GM21515 (cell line): ENCODE data around the gene FOXL1.

Experiments
- ATAC-seq: cut with Tn5 transposase; IDR thresholded peaks from one replicate; pipeline ENCODE4 v1.9.1; 2021; ENCODE audit not compliant: unreplicated experiment

FOXL1 gene

DNA sequence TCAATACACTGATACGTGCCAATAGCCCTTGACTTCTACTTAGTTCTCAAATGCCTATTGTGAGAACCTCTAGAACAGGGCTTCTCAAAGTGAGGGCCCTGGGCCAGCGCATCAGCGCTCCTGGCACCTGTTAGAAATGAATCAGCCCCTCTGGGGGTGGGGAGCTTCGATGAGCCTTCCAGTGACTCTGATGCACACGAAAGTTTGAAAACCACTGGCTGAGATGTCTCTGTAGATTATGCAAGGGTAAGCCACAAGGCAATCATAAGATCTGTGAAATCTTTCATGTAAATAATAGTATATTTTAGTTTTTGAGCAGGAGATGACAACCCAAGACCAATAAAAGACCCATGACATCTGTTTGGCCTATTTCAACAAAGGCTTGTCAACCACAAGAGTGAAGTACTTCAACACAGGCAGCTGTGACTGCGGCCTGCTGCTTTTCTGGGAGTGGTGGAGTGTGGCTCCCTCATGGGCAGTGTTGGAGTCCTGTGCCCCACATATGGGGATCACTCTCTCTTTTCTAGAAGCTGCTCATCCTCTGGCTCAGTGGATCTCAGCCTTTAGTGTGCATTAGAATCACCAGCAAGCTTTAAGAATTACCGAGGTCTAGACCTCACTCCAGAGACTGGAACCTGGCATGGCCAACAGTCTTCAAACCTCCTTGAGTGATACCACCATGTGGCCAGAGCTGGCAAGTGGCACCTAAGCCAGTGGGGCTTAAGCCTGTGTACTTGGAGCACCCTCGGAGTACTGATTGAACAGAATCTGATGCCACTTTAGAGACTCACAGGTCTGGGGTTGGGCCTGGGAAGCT is 29.1 kb upstream of the FOXL1 start:
- ATAC-seq = no peak

DNA sequence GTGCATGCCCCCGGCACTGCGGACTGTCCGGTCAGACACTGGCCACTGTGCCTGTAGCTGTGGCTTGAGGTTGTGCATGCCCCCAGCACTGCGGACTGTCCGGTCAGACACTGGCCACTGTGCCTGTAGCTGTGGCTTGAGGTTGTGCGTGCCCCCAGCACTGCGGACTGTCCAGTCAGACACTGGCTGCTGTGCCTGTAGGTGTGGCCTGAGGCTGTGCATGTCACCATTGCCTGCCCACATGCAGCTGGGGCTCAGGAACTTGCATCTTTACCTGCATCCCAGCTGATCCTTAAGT is 28.5 kb upstream of the FOXL1 start:
- no peak for ATAC-seq

DNA sequence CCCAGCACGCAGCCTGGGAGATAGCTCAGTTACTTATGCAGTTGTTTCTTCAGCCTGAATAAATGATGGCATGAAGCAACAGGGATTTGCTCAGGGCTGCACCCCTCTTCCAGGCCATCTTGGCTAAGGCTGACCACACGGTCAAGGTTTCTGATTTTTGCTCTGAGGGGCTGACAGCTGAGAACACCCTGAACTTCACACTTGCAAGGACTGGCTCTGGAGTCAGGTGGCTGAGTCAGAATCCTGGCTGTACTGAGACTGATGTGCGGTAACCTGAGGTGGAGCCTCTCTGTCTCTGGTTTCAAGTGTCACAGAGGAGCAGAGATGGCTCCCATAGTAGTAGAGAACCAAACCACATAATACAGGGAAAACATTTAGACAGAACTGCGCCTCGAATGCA is 28.1 kb upstream of the FOXL1 start:
- ATAC-seq = no peak

DNA sequence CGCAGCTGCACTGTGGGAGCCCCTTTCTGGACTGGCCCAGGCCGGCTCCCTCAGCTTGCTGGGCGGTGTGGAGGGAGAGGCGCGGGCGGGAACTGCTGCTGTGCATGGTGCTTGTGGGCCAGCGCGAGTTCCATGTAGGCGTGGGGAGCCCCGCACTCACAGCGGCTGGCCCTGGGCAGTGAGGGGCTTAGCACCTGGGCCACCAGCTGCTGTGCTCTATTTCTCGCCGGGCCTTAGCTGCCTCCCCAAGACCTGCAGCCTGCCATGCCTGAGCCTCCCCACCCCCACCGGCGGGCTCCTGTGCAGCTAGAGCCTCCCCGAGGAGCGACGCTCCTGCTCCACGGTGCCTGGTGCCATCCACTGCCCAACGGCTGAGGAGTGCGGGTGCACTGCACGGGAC is 25.0 kb upstream of the FOXL1 start:
- ATAC-seq = no peak

DNA sequence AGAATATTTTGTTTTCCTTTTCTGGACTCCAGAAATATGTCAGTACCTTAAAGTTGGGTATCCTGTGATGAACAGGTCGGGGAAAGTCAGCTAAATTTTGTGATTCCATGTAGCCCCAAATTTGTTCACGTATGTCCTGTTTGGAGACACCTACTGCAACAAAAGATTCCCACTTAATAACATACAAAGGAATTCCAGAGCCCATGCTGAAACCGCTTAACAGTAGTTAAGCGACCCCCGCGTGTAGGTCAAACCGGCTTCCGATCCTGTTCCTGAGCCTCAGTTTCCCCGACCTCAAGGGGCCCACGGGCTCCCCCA is 23.8 kb upstream of the FOXL1 start:
- no peak for ATAC-seq

DNA sequence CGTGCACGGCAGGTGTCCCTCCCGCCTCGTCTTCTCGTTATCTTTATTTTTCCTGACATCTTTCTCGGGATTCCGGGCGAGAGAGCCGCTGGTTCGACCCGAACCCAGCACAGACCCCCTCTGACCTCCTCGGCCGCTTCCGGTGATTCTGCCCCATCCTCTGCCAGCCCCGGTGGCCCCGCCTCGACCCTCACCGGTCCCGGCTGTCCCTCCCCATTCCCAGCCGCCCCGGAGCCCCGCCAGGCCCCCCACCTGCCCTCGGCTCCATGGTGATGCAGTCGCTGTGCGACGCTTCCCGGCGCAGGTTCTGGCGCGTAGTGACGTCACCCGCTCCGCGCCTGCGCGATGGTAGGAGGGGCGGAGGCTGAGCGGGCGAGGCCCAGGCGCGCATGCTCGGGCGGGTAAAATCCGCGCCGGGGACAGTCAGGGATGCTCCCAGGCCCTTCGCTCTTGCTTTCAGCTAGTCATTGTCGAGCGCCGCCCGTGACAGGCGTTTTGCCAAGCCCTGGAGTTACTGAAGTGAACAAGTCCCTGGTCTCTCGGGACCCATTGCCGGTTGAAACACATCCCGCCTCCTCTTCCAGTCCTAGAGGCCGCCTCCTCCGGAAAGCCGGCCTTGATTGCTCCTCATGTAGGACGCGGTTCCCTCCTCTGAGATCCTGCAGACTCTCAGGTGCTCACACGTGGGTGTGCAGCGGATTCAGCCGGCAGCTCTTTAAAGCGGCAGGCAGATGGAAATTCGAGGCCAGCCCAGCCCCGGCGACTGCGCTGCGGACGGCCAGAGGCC is 23.2 kb upstream of the FOXL1 start, which contains the start of gene MTHFSD:
TSS of gene MTHFSD (minus strand) at position 319 of the 787 bp plus-strand sequence. CDS start at position 268, 51 bp downstream.
- peak; percentile 76 for ATAC-seq

DNA sequence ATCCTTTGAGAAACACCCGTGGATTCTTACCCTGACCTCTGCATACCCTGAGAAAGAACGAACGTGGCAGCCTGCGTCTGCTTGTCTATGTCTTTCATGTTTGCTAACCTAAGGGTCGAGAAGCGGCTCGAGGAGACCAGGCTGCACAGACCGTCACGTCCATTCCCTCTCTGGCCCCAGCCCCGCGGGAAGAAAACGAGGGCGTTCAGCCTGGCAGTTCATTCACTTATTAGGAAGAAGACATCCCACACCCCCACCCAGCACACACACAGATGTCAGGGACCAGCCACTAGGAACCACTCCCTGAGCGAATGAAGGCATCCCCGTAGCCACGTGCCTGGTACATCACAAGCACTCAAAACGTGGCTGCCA is 22.7 kb upstream of the FOXL1 start:
- ATAC-seq = no peak

DNA sequence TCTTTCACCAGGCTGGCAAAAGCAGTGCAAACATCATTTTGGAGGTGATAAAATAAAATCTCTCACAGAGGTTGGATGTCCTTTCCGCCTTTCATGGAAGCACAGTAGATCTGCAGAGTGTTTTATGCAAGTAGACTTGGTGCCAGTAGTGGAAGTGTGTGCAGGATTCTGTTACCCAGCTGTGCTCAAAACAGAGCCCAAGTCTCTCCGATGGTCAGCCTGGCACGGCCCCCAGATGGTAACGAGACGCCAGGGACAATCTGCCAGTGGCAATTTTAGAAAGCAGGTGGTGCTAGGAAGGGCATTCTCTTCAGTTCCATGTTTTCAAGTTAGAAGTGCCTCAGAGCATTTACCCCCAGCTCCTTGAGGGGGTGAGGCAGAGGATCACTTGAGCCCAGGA is 21.8 kb upstream of the FOXL1 start:
- no peak for ATAC-seq

DNA sequence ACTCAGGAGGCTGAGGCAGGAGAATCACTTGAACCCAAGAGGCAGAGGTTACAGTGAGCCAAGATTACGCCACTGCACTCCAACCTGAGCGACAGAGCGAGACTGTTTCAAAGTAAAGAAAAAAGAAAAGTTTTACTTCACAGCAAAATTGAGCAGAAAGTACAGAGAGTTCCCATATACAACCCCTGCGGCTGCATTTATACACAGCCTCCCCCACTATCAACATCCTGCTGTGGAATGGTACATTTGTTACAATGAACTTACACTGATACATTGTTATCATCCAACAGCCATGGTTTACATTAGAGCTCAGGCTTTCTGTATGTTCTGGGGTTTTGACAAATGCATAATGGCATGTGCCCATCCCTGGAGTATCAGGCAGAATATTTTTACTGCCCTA is 20.8 kb upstream of the FOXL1 start:
- no peak for ATAC-seq

DNA sequence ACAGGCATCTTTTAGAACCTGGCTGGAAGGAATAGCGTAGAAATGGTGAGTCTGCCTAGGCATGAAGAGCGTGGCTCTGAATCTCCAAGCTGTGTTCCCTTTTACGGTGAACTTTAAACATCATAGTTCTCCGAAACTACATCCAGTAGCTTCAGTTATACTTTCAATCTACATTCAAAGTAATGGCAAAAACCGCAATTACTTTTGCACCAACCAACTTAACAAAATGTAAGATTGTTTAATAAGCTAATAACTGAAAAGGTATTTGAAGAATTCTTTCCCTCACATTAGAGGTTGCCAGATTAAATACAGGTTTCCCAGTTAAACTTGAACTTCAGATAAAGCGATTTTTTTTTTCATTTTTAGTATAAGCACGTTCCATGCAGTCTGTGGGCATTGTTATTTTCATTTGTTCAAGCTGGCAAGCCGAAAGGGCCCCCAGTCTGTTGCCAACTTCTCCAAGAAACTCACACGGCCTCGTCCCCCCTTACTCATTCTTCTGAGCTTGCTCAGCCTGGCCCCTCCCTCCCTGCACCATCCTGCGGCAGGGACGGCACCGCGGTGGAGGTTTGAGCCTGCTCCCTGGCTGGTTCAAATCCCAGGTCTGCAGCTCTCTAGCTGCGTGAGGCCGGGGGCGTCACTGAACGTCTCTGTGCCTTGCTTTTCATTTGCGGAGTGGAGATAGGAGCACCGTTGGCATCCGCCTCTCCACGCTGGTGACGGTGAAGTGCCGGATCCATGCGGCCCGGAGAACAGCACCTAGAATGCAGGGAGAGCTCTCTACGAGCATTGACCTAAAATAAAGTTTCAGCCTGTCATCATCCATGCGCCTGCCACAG is 19.8 kb upstream of the FOXL1 start:
- no peak for ATAC-seq

DNA sequence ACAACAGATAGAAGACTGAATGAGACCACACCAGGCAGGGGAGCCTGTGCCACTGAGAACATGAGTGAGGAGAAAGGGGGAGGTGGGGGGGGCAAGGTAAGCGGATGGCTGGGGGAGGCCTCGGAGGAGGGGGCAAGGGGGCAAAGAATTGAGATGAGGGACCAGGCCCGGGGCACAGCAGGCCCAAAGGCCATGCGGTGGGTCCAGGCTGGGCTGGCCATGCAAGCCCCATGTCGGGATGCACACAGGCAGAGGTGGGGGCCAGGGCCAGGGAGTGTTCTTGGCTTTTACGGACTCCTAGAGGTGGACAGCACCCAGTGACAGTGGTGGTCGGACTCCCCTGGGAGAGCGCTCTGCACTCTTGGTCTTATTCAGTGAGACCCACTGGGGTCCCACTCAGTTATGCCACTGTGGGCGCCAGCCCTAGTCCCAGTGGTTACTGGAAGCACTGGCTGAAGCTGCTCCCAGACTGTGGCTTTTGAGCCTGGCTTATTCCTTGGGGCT is 18.5 kb upstream of the FOXL1 start:
- no peak for ATAC-seq

DNA sequence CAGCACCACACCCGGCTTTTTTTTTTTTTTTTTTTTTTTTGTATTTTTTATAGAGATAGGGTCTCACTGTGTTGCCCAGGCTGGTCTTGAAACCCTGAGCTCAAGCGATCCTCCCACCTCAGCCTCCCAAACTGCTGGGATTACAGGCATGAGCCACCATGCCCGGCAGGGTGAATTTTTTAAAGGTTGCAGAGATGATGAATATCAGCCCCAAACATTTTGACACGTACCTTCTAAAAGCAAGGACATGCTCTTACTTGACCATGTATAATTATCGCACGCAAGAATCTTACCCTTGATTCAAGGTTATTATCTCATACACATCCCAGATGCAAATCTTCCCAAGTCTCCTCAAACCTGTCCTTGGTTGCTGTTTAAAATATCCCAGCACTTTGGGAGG is 16.0 kb upstream of the FOXL1 start:
- ATAC-seq = no peak

DNA sequence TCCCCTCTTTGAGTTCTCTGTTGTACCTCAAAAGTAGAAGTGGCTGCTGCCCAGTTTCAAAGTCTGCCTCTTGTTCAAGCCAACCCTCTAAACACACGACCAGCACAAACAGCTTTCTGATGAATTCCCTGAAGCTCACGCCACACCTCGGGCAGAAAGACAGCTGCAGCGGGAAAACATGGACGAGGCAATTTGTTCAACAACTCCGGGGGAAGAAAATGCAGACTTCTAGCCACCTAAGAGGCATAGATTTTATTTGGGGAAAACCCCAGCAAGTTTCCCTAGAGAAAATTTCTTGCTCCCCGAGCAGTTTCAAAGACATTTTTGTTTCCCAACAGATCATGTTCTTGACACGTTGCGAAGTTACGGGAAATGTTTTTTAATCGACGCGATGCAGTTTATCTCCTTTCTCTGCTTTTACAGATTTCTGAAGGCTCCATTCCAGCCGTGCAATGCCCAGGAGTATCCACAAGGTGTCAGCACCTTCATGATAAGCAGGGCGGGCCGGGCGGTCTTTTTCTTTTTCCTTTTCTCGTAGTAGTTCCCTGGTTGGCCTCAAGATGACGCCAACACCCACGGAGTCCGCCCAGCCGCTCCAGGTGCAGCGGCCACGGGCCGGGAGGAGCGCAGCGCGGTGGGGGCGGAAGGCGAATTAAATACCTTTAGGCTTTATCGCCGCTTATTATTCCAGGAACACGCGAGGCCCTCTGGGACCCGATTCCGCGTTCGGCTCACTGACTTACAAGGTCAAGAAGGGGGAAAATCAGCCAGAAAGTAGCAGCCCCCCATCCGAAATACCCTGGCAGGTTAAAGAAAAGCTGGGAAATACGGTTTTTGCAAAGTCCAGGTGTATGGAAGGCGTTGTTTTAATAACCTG is 14.6 kb upstream of the FOXL1 start:
- ATAC-seq = peak; percentile 80

DNA sequence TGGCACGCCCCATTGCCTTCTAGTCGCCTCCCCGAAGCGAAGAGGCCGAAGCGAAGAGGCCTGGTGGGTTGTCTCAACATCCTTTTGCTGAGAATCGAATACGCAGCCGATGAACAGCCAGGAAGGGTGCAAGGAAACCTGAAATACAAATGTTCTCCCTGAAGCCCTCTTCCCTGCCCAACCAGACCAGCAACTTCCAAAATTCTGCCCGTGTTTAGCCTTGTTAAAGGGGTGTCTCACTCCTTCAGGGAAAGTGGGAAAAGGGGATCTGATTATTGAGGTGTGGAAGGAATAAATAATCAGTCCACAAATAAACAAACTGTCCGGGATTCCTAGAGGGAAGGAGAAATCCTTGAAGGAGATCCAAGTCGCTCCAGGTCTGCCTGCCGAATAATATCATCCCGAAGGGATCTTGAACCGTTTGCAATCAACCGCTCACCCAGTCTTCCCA is 13.1 kb upstream of the FOXL1 start:
- no peak for ATAC-seq

DNA sequence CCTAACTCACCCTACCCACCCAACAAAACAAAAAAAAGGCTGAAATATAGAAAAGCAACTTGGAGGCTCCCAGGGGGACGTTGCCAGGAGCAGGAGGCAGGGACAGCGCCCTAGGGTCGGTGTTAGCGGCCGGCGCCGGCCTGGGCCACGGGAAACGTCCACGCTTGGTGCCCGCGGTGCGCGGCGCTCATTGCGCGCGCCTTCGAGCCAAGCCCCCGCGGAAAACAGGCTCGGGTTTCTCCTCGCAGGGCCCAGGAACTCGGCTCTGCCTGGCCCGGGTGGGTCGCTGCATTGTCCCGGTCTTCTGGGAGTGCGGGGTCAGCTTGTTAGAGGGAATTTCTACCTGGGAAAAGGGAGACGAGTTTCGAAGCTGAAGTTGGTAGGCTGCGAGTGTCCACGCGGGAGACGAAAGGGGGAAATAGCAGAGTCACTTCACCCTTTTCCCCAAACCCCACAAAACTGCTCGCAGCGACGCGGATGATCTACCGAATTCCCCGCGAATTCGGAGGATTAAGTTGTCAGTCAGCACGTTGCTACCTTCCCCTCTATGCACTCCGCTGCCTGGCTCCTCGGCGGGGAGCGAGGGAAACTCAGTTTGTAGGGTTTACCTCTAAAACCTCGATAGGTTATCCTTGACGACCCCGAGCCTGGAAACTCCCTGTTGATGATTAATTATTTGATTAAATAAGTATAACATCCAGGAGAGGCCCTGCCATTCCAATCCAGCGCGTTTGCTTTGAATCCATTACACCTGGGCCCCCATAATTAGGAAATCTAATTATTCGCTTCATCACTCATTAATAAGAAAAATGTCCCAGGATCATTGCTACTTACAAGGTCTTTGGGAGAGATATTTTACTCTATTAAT is 12.5 kb upstream of the FOXL1 start:
- no peak for ATAC-seq

DNA sequence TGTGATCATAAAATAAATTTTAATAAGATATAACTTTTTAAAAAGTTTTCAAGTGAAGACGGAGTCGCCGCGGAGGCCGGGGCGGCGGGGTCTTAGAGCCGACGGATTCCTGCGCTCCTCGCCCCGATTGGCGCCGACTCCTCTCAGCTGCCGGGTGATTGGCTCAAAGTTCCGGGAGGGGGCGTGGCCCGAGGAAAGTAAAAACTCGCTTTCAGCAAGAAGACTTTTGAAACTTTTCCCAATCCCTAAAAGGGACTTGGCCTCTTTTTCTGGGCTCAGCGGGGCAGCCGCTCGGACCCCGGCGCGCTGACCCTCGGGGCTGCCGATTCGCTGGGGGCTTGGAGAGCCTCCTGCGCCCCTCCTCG is 11.8 kb upstream of the FOXL1 start, which contains the start of gene FOXC2:
TSS of gene FOXC2 (plus strand) at position 229 of the 365 bp plus-strand sequence. CDS start 507 bp downstream, outside the sequence.
- no peak for ATAC-seq

DNA sequence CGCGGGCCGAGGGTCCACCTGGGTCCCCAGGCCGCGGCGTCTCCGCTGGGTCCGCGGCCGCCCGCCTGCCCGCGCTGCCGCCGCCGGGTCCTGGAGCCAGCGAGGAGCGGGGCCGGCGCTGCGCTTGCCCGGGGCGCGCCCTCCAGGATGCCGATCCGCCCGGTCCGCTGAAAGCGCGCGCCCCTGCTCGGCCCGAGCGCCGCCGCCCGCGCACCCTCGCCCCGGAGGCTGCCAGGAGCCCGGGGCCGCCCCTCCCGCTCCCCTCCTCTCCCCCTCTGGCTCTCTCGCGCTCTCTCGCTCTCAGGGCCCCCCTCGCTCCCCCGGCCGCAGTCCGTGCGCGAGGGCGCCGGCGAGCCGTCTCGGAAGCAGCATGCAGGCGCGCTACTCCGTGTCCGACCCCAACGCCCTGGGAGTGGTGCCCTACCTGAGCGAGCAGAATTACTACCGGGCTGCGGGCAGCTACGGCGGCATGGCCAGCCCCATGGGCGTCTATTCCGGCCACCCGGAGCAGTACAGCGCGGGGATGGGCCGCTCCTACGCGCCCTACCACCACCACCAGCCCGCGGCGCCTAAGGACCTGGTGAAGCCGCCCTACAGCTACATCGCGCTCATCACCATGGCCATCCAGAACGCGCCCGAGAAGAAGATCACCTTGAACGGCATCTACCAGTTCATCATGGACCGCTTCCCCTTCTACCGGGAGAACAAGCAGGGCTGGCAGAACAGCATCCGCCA is 11.2 kb upstream of the FOXL1 start:
- ATAC-seq = no peak

DNA sequence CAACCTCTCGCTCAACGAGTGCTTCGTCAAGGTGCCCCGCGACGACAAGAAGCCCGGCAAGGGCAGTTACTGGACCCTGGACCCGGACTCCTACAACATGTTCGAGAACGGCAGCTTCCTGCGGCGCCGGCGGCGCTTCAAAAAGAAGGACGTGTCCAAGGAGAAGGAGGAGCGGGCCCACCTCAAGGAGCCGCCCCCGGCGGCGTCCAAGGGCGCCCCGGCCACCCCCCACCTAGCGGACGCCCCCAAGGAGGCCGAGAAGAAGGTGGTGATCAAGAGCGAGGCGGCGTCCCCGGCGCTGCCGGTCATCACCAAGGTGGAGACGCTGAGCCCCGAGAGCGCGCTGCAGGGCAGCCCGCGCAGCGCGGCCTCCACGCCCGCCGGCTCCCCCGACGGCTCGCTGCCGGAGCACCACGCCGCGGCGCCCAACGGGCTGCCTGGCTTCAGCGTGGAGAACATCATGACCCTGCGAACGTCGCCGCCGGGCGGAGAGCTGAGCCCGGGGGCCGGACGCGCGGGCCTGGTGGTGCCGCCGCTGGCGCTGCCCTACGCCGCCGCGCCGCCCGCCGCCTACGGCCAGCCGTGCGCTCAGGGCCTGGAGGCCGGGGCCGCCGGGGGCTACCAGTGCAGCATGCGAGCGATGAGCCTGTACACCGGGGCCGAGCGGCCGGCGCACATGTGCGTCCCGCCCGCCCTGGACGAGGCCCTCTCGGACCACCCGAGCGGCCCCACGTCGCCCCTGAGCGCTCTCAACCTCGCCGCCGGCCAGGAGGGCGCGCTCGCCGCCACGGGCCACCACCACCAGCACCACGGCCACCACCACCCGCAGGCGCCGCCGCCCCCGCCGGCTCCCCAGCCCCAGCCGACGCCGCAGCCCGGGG is 10.4 kb upstream of the FOXL1 start:
- ATAC-seq = no peak
